ENCODE measurements around the gene AKAP1.

- no peak for TF ChIP-seq CTCF (conservative IDR thresholded peaks at IDR 0.05; ENCODE audit: low read length)
- no peak for TF ChIP-seq EZH2phosphoT487 (IDR thresholded peaks at IDR 0.05; ENCODE audit: borderline replicate concordance, low read depth, low read length)
Measured at GRCh38 chr17:57078274-57078673, 6.8 kb upstream of the AKAP1 start.
